ENCODE measurements around the gene PTF1A. TPM values are rescaled to one million over a fixed set of nuclear protein-coding genes. Genes with fewer than 3 reads are reported as not detected.
A peak's percentile ranks its signal among the peaks of the same experiment; 100 is the strongest.

The PTF1A gene
- polyA plus RNA-seq, 1 donor (not counting 4 experiments of a cell fraction or from before 2014, with no cell fraction given): not detected

- H3K27me3 ChIP-seq (ENCODE audit: control insufficient read depth, extremely low read depth, insufficient read depth, low read length): peaks cover 55% of the 10 kb centered on the region
- FAIRE-seq: no peak
- TF ChIP-seq, protein P1, sequence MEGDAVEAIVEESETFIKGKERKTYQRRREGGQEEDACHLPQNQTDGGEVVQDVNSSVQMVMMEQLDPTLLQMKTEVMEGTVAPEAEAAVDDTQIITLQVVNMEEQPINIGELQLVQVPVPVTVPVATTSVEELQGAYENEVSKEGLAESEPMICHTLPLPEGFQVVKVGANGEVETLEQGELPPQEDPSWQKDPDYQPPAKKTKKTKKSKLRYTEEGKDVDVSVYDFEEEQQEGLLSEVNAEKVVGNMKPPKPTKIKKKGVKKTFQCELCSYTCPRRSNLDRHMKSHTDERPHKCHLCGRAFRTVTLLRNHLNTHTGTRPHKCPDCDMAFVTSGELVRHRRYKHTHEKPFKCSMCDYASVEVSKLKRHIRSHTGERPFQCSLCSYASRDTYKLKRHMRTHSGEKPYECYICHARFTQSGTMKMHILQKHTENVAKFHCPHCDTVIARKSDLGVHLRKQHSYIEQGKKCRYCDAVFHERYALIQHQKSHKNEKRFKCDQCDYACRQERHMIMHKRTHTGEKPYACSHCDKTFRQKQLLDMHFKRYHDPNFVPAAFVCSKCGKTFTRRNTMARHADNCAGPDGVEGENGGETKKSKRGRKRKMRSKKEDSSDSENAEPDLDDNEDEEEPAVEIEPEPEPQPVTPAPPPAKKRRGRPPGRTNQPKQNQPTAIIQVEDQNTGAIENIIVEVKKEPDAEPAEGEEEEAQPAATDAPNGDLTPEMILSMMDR (optimal IDR thresholded peaks at IDR 0.05 in 1 of 3, IDR thresholded peaks at IDR 0.05 in 1 of 3, conservative IDR thresholded peaks at IDR 0.05 in 1 of 3; ENCODE audit: extremely low read depth in 1 of 3, insufficient read depth in 2 of 3, low read length in 3 of 3): no peak
- TF ChIP-seq EZH2 (IDR thresholded peaks at IDR 0.05; ENCODE audit: low read length): peak; percentile 75
Measured at GRCh38 chr10:23174977-23175512, 17.1 kb upstream of the PTF1A start.

DNA sequence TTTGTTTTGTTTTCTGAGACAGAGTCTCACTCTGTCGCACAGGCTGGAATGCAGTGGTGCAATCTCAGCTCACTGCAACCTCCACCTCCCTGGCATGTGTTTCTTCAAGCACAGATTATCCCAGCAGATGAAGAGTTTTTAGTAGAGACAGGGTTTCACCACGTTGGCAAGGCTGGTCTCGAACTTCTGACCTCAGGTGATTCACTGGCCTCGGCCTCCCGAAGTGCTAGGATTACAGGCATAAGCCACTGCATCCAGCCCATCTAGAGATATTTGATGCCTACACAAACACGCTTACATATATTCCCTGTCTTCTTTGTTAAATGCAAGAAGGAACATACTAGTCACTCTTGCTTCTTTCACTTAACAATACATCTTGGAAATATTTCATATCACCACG is 5.9 kb upstream of the PTF1A start:
- Histone ChIP-seq H3K9ac (ENCODE audit: control insufficient read depth, extremely low read depth, insufficient read depth, low read length) (no peak overlapping the region), H3K9me1 (ENCODE audit: control insufficient read depth, extremely low read depth, insufficient read depth, low read length) (no peaks in the 10 kb centered on the region), H3K36me3 (ENCODE audit: control insufficient read depth in 2 of 2, extremely low read depth in 1 of 2, insufficient read depth in 2 of 2, low read length in 2 of 2) (no peaks in the 10 kb centered on the region), H3K9me3 (ENCODE audit: control insufficient read depth, low read depth, low read length) (no peaks in the 10 kb centered on the region), H3K27me3 (ENCODE audit: control insufficient read depth, extremely low read depth, insufficient read depth, low read length) (peaks cover 31% of the 10 kb centered on the region), H3K4me3 (ENCODE audit: control insufficient read depth in 2 of 3, extremely low read depth in 1 of 3, insufficient read depth in 2 of 3, low read depth in 1 of 3, low read length in 3 of 3) (no peak overlapping the region), H3K4me1 (ENCODE audit: control insufficient read depth, extremely low read depth, insufficient read depth, low read length) (no peaks in the 10 kb centered on the region), H3K79me2 (ENCODE audit: control insufficient read depth, insufficient read depth, low read length) (no peaks in the 10 kb centered on the region), H3K4me2 (ENCODE audit: control insufficient read depth, extremely low read depth, insufficient read depth, low read depth, low read length) (no peak overlapping the region), H4K20me1 (ENCODE audit: control insufficient read depth, extremely low read depth, insufficient read depth, low read length) (no peaks in the 10 kb centered on the region), H3K27ac (ENCODE audit: control insufficient read depth, insufficient read depth, low read length) (no peak overlapping the region), H2AFZ (ENCODE audit: control insufficient read depth, low read length) (no peak overlapping the region)
- dilution Hi-C loops (cut with MboI; ENCODE audit: extremely low pct_ligation_motif_present, low sequenced_read_pairs): no loop called here
- no peak for TF ChIP-seq EZH2 (IDR thresholded peaks at IDR 0.05; ENCODE audit: low read length)
- TF ChIP-seq, protein P1 (optimal IDR thresholded peaks at IDR 0.05 in 1 of 3, IDR thresholded peaks at IDR 0.05 in 1 of 3, conservative IDR thresholded peaks at IDR 0.05 in 1 of 3; ENCODE audit: extremely low read depth in 1 of 3, insufficient read depth in 2 of 3, low read length in 3 of 3): no peak
- FAIRE-seq: no peak
- no peak for DNase-seq (ENCODE audit: low read depth, low spot score)

More at GRCh38 chr10:23174977-23175512, 17.1 kb upstream of the PTF1A start:
- H3K4me1 ChIP-seq (ENCODE audit: control insufficient read depth, extremely low read depth, insufficient read depth, low read length): no peaks in the 10 kb centered on the region
- H3K4me2 ChIP-seq (ENCODE audit: control insufficient read depth, extremely low read depth, insufficient read depth, low read depth, low read length): no peak overlapping the region
- dilution Hi-C loops (cut with MboI; ENCODE audit: extremely low pct_ligation_motif_present, low sequenced_read_pairs): no loop called here
- H3K9me1 ChIP-seq (ENCODE audit: control insufficient read depth, extremely low read depth, insufficient read depth, low read length): no peaks in the 10 kb centered on the region
- H3K79me2 ChIP-seq (ENCODE audit: control insufficient read depth, insufficient read depth, low read length): no peaks in the 10 kb centered on the region
- no peaks in the 10 kb centered on the region for H3K9me3 ChIP-seq (ENCODE audit: control insufficient read depth, low read depth, low read length)
- no peak overlapping the region for H3K9ac ChIP-seq (ENCODE audit: control insufficient read depth, extremely low read depth, insufficient read depth, low read length)
- no peaks in the 10 kb centered on the region for H3K36me3 ChIP-seq (ENCODE audit: control insufficient read depth in 2 of 2, extremely low read depth in 1 of 2, insufficient read depth in 2 of 2, low read length in 2 of 2)
- no peak for DNase-seq (ENCODE audit: low read depth, low spot score)
- H3K4me3 ChIP-seq (ENCODE audit: control insufficient read depth in 2 of 3, extremely low read depth in 1 of 3, insufficient read depth in 2 of 3, low read depth in 1 of 3, low read length in 3 of 3): no peak overlapping the region
- H4K20me1 ChIP-seq (ENCODE audit: control insufficient read depth, extremely low read depth, insufficient read depth, low read length): no peaks in the 10 kb centered on the region
- H3K27ac ChIP-seq (ENCODE audit: control insufficient read depth, insufficient read depth, low read length): no peak overlapping the region
- H2AFZ ChIP-seq (ENCODE audit: control insufficient read depth, low read length): no peak overlapping the region

Data from keratinocyte (primary cell).